Stimulated activated CD8-positive, alpha-beta memory T cell treated with anti-CD3 and anti-CD28 coated beads, Interleukin-15, amount 100 ng/mL, for 4 hours (primary cell): ENCODE data around the gene ZC2HC1C.
A peak's percentile ranks its signal among the peaks of the same experiment; 100 is the strongest.
"Not testable (repeated sequence)": the region's sequence is repeated elsewhere in the genome, so short reads cannot be mapped to it uniquely, and the experiment has no call there.

Experiments
- DNase-seq, 2 donors: peaks; one replicate each; pipeline ENCODE4 v3.0.0-alpha.2; 2020; ENCODE audit warnings: low read depth in 2 of 2

ZC2HC1C gene

DNA sequence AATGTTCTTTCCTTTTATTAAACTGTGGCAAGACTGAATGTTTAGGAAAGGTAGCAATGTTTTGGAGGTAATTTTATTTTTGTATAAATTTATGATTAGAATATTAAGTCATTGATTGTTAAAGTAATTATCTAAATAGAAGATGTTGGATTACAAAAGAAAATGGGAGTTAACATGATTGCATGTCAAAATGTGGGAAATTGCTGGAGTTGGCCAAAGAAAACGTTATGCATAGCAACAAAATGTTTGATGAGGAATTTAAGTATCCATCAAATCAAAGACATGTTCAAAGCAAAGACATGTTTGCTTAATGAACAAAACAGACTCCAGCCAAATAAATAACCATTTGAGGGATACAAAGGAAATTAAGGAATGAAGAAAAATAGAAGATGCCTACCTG, 15.0 kb upstream of the ZC2HC1C start:
- no peak for DNase-seq

DNA sequence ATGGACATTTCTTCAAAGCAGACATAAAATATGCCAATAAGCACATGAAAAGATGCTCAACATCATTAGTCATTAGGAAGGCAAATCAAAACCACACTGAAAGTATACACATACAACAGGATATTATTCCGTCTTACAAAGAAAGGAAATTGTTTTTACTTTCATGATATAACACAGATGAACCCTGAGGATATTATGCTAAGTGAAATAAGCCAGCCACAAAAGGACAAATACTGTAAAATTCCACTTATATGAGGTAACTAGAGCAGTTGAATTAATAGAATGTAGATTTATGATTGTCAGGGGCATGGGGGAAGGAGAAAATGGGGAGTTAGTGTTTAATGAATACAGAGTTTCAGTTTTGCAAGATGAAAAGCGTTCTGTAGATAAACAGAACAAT, 9.8 kb upstream of the ZC2HC1C start:
- no peak for DNase-seq

DNA sequence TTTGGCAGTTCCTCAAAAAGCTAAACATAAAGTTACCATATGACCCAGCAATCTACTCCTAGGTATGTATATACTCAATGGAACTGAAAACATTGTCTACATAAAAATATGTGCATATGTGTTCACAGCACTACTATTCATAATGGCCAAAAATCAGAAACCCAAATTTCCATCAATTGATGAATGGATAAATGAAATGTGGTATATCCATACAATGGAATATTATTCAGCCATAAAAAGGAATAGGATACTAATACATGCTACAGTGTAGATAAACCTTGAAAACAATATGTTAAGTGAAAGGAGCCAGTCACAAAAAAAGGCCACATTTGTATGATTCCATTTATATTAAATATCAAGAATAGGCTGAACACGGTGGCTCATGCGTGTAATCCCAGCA, 9.0 kb upstream of the ZC2HC1C start:
- DNase-seq = no peak

DNA sequence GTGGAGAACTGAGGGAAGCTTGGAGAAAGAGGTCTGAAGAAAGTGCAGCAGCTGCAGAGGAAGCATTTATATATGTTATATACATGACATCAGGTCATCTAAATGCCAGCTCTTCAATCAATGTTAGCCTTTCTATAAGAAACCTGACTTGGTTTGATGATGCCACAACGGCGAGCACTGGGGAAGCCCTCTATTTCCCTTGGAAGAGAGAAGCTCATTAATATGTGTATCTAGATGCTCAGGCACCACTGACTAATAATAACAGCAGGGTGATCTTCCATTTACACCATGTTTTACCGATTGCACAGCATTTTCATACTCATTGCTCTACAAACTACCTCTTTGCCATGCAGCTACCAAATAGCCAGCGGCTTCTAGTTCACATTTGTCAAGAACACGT, 6.4 kb upstream of the ZC2HC1C start:
- DNase-seq = no peak

DNA sequence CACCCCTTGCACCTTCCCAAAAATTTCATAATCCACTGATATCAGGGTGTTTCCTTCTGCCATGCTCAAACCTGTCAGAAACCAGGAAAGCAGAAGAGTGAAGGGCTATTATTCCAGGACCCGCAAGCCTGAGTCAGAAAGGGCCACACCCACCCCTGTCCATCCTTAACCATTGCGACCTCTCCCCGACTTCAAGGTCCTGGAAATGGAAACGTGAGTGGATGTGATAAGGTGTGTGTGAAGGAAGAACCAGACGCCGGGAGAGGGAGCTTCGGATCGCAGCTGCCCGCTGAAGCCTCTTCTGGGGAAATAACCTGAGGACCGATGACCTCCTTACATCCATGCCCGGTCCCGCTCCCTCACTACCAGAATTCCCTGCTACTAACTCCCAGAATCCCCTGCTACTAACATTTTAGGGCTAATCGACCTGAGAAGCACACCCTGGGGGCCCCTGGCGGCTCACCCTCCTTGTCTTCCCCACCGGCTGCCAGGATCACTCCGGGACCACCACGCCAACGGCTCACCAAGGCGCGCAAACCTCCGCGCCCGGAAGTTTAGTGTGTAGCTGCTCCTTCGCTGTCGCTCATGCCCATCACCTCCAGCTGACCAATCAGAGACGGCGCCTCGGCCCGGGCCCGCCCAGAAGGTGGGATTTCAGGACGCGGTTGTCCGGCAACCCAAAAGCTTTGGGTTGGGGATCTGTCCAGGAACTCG, 5.8 kb upstream of the ZC2HC1C start, which contains the start of gene ACYP1:
ACYP1 (minus strand) TSS at position 534 of the 714 bp plus-strand sequence; CDS start at position 63, 471 bp downstream.
- DNase-seq = peak; percentile 74 to 76

DNA sequence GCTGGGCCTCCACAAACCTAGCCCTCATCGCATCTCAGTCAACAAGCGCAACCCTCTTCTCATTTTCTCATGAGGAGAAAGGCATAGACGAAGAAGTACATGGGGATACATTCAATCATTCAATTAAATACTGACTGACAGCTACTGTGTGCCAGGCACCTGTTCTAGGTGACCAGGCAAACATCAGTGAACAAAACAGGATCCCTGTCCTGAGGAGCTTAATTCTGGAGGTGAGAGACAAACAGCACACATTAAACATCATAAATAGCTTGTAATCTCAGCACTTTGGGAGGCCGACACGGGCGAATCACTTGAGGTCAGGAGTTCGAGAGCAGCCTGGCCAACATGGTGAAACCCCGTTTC, 5.3 kb upstream of the ZC2HC1C start:
- no peak for DNase-seq

DNA sequence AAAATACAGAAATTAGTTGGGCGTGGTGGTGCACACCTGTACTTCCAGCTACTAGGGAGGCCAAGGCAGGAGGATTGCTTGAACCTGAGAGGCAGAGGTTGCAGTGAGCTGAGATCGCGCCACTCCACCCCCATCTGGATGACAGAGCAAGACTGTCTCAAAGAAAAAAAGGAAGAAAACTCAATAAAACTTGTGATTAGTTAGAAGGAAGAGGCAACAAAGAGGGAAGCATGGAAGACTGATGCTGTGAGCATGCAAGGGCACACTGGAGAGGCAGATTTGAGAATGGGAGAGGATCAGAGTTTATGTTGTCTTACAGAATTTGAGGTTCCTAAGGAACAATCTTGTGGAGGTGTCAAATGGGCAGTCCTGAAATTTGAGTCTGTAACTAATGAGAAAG, 2.8 kb upstream of the ZC2HC1C start:
- no peak for DNase-seq

DNA sequence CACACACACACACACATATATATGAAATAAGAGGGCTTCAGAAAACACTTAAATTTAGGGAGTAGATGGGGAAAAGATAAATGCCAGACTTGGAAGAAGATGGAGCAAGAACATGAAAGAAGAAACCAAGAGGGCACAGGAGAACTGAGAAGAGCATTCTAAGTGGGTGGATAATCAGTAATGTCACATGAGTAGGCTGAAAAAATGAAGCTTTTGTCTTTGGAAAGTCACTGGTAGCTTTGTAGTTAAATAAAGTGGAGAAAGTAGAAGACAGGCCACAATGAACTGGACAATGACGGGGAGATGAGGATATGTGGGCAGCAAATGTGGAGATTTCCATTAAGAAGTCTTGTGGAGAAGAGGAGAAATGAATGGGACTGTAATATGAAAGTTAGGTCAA, 2.2 kb upstream of the ZC2HC1C start:
- DNase-seq = no peak

DNA sequence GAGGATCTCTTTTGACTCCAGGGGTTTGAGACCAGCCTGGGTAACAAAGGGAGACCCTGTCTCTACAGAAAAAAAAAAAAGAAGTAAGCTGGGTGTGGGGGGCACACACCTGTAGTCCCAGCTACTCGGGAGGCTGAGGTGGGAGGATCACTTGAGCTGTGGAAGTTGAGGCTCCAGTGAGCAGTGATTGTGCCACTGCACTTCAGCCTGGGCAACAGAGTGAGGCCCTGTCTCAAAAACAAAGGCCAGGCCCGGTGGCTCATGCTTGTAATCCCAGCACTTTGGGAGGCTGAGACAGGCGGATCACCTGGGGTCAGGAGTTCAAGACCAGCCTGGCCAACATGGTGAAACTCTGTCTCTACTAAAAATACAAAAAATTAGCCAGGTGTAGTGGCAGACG, 1.7 kb upstream of the ZC2HC1C start:
- DNase-seq = not testable (repeated sequence)

DNA sequence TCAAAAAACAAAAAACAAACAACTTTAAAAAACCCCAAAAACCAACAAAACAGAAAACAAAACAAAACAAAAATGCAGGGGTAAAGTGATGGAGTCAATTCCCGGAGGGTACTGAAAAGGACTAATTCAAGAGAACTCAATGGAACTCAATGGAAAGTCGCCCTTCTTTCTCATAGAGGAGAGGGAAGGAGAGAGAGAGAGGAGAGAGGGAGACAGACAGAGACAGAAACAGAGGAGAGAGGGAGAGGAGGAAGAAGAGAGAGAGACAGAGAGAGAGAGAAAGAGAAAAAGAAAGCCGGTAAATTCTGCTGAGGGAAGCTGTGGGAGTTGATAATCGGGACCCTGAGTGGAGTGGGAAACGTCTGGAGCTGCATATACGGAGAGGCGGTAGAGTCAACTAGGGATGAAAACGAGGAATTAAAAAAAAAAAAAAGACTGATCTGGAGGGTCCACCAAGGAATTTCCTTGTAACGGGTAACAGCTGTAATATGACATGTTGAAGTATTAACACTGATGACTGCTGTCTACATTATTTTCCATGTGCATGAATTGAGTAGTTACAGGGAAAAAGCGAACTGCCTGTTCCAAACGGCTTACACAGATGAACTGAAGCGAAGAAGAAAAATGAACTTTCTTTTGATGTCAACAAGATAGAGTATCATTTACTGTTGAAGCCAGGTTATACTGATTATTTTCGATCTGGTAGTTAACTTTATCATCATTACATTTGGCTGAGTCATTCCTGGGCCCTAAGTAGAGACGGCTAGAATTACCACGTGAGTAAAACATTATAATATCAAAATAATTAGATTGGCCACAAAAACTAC, 934 bp upstream of the ZC2HC1C start:
- no peak for DNase-seq

DNA sequence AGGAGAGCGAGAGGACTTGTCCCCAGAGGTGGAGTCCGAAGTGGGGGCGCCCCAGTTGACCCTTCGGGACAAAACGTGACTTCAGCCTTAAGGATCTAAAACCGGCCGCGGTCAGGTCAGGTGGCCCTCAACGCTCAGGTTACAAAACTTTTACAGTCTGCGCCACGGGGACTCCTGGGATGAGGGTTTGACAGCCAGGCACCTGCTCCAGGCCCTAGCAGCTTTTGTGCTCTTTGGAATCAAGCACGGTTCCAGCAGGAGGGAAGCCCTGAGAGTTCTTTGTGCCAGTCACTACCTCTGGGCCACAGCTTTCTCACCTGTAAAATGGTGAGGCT, 337 bp downstream of the ZC2HC1C start:
- no peak for DNase-seq

DNA sequence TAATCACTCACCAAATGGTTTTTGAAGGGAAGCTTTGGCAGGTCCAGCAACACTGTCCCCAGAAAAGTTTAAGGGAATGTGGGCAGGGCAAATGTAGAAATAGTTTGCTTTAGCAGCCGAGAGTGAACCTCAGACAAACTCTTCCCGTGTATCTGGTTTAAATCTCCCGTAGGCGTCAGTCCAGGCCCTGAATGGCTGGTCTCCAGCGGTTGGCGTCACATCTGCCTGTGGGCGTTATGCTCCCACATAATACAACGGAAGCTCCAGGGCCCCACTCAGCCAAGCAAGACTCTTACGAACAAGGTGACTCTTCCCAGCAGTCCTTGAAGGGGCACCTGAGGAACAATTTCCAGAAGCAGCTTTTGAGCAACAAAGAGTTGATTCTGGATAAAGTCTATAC, 942 bp downstream of the ZC2HC1C start:
- no peak for DNase-seq

DNA sequence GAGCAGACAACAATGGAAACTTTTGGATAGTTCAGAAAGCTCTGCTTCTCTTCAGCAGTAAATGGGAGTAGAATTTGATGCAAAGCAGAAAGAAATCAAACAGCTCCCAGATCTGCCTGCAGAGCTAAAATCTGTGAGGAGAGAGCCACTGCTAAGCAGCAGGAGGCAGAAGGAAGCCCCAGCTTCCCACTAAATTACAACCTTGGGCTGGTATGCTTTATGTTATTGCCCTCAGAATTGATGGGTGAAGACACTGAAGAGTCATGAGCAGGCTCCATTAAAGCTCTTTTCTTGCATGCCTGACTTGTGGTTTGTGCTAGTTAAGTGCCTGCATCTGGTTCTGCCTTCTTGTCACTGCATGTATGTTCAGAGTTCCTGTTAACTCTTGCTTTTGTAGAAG, 8.4 kb downstream of the ZC2HC1C start:
- DNase-seq = no peak

DNA sequence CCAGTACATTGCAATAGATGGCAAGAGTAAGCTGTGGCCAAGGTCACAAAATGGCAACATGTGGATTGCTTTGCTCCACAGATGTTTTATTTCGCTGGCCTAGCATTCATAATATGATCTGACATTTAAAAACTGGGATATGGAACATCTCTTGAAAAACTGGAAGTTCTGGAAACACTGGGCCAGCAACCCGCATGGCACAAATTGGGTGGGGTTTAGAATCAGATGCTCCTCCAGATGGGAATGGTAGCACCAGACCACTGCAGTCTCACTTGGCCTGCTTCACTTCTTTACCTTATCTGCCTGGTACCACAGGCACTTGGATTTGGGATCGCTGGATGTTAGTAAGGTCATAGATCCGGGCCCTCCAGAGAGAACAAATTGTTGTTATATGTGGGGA, 10.1 kb downstream of the ZC2HC1C start:
- no peak for DNase-seq

DNA sequence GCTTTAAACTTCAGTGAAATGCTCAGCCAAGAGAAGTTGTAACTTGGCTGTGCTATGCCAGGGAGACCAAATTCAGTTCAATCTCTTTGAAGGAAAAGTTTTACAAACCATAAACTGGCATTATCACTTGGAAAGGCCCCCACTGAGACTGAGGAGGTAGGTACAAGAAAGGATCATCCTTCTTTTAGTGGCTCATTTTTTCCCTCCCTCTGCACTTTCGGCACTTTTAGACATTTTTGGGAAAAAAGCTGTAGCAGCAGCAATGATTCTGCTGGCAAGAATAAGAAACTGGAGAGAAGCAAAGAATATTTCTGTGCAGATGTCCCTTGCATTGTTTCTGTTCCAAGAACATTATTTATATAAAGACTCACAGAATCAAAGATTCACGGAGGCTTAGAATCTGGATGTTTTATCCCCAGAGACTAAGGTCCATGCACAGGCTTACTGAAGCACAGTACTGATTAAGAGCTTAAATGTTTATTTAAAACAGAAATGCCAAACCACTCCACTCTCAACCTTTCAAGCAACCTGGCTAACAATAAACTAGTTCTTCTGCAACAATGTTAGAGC, 12.3 kb downstream of the ZC2HC1C start:
- no peak for DNase-seq

DNA sequence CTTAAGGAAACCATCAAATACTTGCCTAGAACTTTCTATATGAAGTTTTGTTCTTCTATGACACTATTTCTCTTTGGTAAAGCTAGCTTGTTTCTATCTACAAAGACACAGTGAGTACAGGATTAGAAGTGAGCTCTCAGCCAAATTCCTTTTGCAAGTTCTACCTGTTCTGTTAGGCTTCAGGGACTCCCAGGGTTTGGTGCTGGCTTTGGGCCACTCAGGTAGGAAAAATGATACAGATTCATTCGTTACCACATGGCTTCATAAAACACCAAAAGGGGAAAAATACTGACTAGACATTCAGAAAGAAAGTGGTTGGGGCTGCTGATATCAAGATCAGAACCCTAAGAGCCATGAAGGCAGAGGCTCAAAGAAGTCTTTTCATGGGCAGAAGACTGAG, 13.8 kb downstream of the ZC2HC1C start:
- no peak for DNase-seq

DNA sequence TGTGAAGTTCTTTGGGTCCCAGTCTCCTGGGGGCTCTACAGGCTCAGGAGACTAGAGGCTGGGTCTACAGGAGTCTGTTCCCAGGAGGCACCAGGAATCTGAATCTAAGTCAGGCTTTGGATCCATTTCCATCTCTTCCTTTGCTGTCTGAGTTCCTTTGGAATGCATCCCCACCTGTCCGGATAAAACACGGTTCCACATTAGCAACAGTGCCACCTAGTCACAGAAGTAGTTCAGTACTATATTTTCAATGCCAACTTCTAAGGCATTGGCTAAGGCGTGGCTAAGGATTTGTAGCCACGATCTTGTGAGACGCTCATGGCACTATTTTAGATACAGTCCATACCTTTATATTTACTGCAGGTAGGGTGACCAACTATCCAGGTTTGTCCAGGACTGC, 15.1 kb downstream of the ZC2HC1C start:
- DNase-seq = no peak

DNA sequence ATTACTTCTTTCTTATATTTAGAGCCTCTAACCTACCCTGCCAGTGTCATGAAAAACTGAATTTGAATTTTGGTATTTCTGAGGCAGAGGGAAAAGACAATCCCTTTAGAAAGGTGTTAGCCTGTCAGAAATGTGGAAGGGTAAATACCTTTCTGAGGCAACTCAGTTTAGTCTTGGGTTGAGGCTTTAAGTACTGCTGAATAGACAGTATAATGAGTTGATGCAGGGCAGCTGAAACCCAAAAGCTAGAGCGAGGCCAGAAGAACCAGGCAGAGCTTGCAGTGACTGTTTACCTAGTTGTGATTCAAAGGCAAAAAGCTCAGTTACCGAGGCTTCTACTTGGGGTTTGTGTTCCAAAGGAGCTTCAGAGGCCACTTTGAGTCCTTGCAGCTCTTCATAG, 18.7 kb downstream of the ZC2HC1C start:
- no peak for DNase-seq

DNA sequence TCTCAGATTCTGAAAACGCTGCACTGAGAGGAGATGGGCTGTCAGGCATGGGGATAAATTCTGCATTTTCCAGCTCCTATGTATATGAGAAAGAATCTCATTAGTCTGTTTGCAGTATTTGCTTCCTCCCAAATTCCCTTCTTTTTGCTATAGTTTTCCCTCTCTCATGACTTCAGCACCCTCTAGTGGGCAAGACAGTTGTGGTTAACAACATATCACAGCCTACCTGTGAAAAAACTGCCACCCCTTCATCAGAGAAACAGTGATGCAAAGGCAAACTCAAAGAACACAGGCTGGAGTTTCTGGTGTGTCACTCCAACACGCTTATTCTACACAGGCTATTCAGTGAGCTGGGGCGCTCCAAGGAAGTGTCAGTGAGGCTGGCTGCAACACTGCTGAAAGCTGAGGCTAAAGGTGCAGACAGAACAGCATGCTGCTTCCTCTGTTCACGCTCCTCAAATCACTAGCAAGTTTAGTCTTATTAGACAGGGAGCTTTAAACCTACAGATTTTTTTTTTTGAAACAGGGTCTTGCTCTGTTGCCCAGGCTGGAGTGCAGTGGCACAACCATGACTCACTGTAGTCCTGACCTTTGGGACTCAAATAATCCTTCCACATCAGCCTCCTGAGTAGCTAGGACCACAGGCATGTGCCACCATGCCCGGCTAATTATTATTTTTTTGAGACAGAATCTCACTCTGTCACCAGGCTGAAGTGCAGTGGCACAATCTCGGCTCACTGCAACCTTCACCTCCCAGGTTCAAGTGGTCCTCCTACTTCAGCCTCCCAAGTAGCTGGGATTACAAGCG, 19.3 kb downstream of the ZC2HC1C start:
- DNase-seq = peak in 1 of 2 donors; percentile 3

DNA sequence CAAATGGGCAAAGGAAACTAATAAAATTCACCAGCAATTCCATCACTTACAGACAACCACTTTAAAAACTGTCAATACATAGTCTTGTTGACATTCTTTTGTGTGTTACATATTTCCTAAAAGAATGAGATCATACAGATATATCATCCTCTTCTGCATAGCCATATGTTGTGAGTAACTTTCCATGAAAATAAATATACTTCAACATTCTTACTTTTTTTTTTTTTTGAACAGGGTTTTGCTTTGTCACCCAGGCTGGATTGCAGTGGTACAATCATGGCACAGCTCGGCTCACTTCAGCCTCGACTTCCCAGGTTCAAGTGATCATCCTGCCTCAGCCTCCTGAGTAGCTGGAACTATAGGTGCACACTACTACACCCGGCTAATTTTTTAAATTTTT, 20.9 kb downstream of the ZC2HC1C start:
- DNase-seq = no peak

DNA sequence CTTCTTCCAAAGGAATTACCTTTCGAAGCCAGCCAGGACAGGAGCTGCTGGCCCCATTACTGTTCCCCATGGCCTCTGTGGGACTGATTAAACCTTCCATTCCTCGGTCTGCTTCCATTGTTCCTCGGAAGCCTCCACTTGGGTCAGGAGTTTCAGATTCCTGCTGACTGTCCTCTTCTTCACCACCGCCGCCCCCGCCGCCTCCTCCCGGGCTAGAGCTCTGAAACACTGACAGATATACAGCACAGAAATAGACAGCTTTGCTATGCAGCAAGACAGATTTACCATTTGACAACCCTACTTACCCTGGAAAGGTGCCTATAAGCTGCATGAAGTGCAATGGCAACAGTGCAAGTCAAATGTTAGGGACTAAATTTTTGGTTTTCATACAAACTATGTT, 21.8 kb downstream of the ZC2HC1C start:
- DNase-seq = no peak

DNA sequence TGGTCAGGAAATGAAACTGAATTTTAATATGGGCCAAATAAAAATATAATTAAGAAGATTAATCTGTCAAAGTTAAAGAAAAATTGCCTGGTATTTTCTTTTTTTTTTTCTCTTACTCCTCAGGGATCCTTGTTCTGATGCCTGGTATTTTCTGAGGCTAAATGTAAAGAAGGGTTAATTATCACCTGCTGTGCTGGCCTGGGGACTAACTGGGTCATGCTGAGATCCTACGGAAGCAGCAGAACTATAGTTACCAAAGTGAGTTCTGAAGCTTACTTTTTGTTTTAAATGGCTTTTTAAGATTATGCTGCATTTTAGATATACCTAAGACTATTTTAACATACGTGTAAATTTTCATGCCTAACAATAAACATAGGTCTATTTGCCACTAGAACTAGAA, 23.3 kb downstream of the ZC2HC1C start:
- DNase-seq = no peak
